K562 (cell line): Measurements from ENCODE around the gene USP7. TPM values are rescaled to one million over a fixed set of nuclear protein-coding genes. Genes with fewer than 3 reads are reported as not detected.

Source experiments
- JUND ChIP-seq, 2 experiments: IDR thresholded peaks; 2 replicates in 1 of 2; 3 replicates in 1 of 2; pipeline ENCODE4 v1.6.1; 2011; ENCODE audit warnings: borderline replicate concordance in 2 of 2, low read depth in 2 of 2, low read length in 2 of 2, improper control_type of control experiment in 1 of 2, missing biosample characterization in 1 of 2, missing genetic modification characterization in 1 of 2, missing genetic modification reagents in 1 of 2
- LARP7 ChIP-seq: fragments of 450-650 bp; IDR thresholded peaks from 2 replicates; pipeline ENCODE4 v1.6.1; 2016
- TBL1XR1 ChIP-seq, 2 experiments: IDR thresholded peaks; 2 replicates each; pipeline ENCODE4 v1.6.1; 2012; ENCODE audit warnings: improper control_type of control experiment in 2 of 2, low read length in 2 of 2, mild to moderate bottlenecking in 1 of 2
- ZFP1 ChIP-seq: fragments of 450-650 bp; formaldehyde crosslinking; IDR thresholded peaks from 2 replicates; pipeline ENCODE4 v1.4.0; 2020; ENCODE audit warnings: mild to moderate bottlenecking, mixed read lengths
- ZNF224 ChIP-seq: sonication (generic); formaldehyde crosslinking; IDR thresholded peaks from 2 replicates; pipeline ENCODE4 v1.8.0; 2022; ENCODE audit warnings: mild to moderate bottlenecking, missing genetic modification reagents
- ZNF274 ChIP-seq: IDR thresholded peaks from 2 replicates; pipeline ENCODE4 v1.6.1; 2011; ENCODE audit warnings: low read depth, mild to moderate bottlenecking, low read length, moderate library complexity, borderline replicate concordance
- ZNF780A ChIP-seq: fragments of 250-450 bp; sonication (Bioruptor Pico); IDR thresholded peaks from 2 replicates; pipeline ENCODE4 v1.5.0; 2021; ENCODE audit warnings: mild to moderate bottlenecking
- polyA plus RNA-seq, 8 experiments: library from polyadenylated mRNA; depleted of rRNA in 4 of 8; stranded (reverse) in 5 of 8; unstranded in 3 of 8; fragments of >200 nt; fragmentation: Nextera tagmentation in 2 of 8; fragmentation: Illumina TruSeq in 1 of 8; extraction: Ambion mirVana in 2 of 8; extraction: Trizol in 1 of 8; gene quantifications; 2 replicates each; pipeline versions ENCODE4 v1.2.1 to v1.2.3, GENCODE V29; 2011 to 2014; ENCODE audit warnings: inconsistent platforms in 1 of 8, missing spikeins in 1 of 8
- total RNA-seq, 7 experiments: library from RNA; depleted of rRNA in 6 of 7; stranded (reverse); fragments of >200 nt in 6 of 7; fragmentation: Illumina TruSeq in 2 of 7; extraction: Trizol in 2 of 7; gene quantifications; 2 replicates each; pipeline versions ENCODE4 v1.2.1 to v1.2.3, GENCODE V29; 2011 to 2021; ENCODE audit warnings: low replicate concordance in 1 of 7
- TF ChIP-seq, protein P1 (sequence below), 2 experiments: fragments of 450-650 bp; IDR thresholded peaks; 2 replicates each; pipeline ENCODE4 v1.6.1; 2016; ENCODE audit warnings: mild to moderate bottlenecking in 2 of 2, borderline replicate concordance in 1 of 2, low read depth in 1 of 2, moderate library complexity in 1 of 2
- TF ChIP-seq, protein P2 (sequence below): IDR thresholded peaks from 2 replicates; pipeline ENCODE4 v1.6.1; 2011; ENCODE audit not compliant: insufficient read length; ENCODE audit errors: extremely low read depth
- TF ChIP-seq, protein P3 (sequence below): fragments of 250-450 bp; sonication (Bioruptor Pico); IDR thresholded peaks from 2 replicates; pipeline ENCODE4 v1.8.0; 2021; ENCODE audit warnings: mild to moderate bottlenecking, moderate library complexity
- TF ChIP-seq, protein P4 (sequence below): fragments of 450-650 bp; IDR thresholded peaks from 2 replicates; pipeline ENCODE4 v1.6.1; 2014; ENCODE audit warnings: low read depth, mild to moderate bottlenecking, moderate library complexity, borderline replicate concordance

The USP7 gene
- total and polyA plus RNA-seq, 9 of the 15 experiments (the other 6 are each of a cell fraction or from before 2014, with no cell fraction given): 17.1 to 145 (median 57.9) TPM

DNA sequence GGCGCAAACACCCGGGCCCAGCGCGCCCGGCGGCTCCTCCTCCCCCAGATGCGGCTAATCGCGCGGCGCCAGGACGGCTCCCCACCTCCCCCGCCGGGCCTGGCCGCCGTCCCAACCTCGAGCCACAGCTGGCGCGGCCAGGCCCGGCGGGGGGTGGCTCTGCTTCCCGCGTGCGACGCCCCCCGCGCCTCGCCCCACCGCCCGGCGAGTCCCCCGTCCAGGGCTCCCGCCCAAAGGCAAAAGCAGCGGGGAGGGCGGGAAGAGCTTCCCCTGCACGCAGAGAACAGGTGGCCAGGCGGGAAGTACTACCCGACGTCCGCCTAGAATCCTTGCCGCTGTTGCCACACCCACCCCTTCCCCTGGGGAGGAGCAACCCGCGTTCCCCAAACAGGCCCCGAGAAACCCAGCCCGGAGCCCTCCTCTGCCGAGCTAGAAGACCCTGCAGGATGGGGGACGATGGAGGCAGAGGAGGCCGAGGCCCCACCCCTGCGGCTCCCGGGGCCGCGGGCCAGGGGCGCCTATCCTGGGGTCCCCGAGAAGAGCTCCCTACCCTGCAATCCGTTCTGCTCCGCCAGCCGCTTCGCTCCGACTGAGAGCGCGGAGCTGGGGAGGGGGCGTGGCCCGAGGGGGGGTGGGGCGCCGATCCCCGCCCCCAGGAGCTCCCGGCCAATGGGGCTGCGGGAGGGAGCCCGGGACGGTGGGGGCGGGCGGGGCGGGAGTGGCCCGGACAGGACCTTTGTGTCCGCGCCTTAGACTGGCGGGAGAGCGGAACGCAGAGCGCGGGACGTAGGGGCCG, 95.1 kb downstream of the USP7 start, which contains the start of gene CARHSP1 (continued):
- TF ChIP-seq, protein P1, sequence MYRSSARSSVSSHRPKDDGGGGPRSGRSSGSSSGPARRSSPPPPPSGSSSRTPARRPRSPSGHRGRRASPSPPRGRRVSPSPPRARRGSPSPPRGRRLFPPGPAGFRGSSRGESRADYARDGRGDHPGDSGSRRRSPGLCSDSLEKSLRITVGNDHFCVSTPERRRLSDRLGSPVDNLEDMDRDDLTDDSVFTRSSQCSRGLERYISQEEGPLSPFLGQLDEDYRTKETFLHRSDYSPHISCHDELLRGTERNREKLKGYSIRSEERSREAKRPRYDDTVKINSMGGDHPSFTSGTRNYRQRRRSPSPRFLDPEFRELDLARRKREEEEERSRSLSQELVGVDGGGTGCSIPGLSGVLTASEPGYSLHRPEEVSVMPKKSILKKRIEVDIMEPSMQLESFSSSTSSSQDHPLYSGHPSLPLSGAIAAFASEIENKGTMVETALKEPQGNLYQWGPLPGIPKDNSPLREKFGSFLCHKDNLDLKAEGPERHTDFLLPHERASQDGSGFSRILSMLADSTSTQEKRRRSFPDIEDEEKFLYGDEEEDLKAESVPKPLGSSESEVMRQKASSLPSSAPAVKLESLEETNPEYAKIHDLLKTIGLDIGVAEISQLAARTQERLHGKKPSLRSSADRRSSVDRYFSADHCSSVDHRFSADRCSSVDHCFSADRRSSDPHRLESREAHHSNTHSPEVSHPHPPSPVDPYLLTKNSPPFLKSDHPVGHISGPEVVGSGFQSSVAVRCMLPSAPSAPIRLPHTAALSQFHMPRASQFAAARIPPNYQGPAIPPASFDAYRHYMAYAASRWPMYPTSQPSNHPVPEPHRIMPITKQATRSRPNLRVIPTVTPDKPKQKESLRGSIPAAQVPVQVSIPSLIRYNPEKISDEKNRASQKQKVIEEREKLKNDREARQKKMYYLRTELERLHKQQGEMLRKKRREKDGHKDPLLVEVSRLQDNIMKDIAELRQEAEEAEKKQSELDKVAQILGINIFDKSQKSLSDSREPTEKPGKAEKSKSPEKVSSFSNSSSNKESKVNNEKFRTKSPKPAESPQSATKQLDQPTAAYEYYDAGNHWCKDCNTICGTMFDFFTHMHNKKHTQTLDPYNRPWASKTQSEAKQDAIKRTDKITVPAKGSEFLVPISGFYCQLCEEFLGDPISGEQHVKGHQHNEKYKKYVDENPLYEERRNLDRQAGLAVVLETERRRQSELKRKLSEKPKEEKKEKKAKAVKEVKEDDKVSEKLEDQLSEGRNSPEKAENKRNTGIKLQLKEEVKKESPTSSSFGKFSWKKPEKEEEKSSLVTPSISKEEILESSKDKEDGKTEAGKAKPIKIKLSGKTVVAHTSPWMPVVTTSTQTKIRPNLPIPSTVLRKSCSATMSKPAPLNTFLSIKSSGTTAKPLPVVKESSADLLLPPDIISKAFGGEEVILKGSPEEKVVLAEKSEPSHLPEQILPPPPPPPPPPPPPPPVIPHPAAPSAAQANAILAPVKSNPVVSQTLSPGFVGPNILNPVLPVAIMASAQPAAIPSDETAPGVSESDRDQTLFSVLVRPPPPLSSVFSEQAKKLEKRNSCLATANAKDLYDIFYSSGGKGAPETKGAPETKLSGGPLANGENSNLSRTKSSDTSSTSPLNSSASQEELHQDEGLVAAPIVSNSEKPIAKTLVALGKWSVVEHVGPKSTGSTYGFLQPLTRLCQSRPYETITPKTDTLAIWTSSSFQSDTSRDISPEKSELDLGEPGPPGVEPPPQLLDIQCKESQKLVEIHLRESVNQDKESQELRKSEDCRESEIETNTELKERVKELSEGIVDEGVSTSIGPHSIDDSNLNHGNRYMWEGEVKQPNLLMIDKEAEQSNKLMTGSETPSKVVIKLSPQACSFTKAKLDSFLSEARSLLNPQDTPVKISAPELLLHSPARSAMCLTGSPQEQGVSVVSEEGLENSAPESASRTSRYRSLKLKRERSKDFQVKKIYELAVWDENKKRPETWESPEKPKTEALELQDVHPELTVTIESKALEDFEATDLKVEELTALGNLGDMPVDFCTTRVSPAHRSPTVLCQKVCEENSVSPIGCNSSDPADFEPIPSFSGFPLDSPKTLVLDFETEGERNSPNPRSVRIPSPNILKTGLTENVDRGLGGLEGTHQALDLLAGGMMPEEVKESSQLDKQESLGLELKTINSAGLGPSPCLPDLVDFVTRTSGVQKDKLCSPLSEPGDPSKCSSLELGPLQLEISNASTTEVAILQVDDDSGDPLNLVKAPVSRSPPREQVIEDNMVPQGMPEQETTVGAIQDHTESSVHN (IDR thresholded peaks at IDR 0.05; ENCODE audit: borderline replicate concordance in 1 of 2, low read depth in 1 of 2): no peak
- TF ChIP-seq ZNF224 (CRISPR knock-in tag) (no peak), ZNF780A (CRISPR knock-in tag) (no peak), JUND (IDR thresholded peaks at IDR 0.05; ENCODE audit: borderline replicate concordance, low read depth, low read length) (0 out of 2 replicates have a peak, but pooled peaks have one; percentile 7), JUND (tag; IDR thresholded peaks at IDR 0.05; ENCODE audit: borderline replicate concordance, low read depth, low read length) (no peak), ZFP1 (CRISPR knock-in tag) (no peak), LARP7 (no peak), TBL1XR1 (IDR thresholded peaks at IDR 0.05; ENCODE audit: low read length in 2 of 2) (peak in 1 of 2 experiments; percentile 75; a peak in 1 of 4 replicates), ZNF274 (peak; percentile 21; the same call in 1 of the 2 replicates)
- TF ChIP-seq, protein P2, sequence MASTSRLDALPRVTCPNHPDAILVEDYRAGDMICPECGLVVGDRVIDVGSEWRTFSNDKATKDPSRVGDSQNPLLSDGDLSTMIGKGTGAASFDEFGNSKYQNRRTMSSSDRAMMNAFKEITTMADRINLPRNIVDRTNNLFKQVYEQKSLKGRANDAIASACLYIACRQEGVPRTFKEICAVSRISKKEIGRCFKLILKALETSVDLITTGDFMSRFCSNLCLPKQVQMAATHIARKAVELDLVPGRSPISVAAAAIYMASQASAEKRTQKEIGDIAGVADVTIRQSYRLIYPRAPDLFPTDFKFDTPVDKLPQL: no peak
- TF ChIP-seq, protein P3, sequence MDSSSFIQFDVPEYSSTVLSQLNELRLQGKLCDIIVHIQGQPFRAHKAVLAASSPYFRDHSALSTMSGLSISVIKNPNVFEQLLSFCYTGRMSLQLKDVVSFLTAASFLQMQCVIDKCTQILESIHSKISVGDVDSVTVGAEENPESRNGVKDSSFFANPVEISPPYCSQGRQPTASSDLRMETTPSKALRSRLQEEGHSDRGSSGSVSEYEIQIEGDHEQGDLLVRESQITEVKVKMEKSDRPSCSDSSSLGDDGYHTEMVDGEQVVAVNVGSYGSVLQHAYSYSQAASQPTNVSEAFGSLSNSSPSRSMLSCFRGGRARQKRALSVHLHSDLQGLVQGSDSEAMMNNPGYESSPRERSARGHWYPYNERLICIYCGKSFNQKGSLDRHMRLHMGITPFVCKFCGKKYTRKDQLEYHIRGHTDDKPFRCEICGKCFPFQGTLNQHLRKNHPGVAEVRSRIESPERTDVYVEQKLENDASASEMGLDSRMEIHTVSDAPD (CRISPR knock-in tag): no peak
- TF ChIP-seq, protein P4, sequence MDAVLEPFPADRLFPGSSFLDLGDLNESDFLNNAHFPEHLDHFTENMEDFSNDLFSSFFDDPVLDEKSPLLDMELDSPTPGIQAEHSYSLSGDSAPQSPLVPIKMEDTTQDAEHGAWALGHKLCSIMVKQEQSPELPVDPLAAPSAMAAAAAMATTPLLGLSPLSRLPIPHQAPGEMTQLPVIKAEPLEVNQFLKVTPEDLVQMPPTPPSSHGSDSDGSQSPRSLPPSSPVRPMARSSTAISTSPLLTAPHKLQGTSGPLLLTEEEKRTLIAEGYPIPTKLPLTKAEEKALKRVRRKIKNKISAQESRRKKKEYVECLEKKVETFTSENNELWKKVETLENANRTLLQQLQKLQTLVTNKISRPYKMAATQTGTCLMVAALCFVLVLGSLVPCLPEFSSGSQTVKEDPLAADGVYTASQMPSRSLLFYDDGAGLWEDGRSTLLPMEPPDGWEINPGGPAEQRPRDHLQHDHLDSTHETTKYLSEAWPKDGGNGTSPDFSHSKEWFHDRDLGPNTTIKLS: peak; percentile 29; the same call in 1 of the 2 replicates
